GM18868 (cell line): ENCODE results near the gene SPINT1.
A peak's percentile ranks its signal among the peaks of the same experiment; 100 is the strongest.

Source experiments
- ATAC-seq: cut with Tn5 transposase; IDR thresholded peaks from one replicate; pipeline ENCODE4 v1.9.1; 2021; ENCODE audit warnings: mild to moderate bottlenecking, moderate library complexity; ENCODE audit not compliant: unreplicated experiment

The SPINT1 gene

GRCh38 chr15:40828447-40829036, 15.3 kb upstream of the SPINT1 start, which contains the start of gene PPP1R14D:
PPP1R14D (minus strand) TSS chr15:40828708; CDS start chr15:40828641, 67 bp downstream.
- ATAC-seq: no peak

- ATAC-seq: no peak
These were observed 14.7 kb upstream of the SPINT1 start for GRCh38 chr15:40829115-40829514.

- no peak for ATAC-seq
These were observed 13.0 kb upstream of the SPINT1 start for GRCh38 chr15:40830884-40831283.

GRCh38 chr15:40831861-40832260, 12.0 kb upstream of the SPINT1 start:
- no peak for ATAC-seq

- ATAC-seq: no peak
These were observed 10.9 kb upstream of the SPINT1 start for GRCh38 chr15:40832903-40833302.

- no peak for ATAC-seq
These were observed 7.8 kb upstream of the SPINT1 start for GRCh38 chr15:40836020-40836419.

- ATAC-seq: no peak
These were observed 5.1 kb upstream of the SPINT1 start for GRCh38 chr15:40838756-40839155.

- no peak for ATAC-seq
These were observed 2.1 kb upstream of the SPINT1 start for GRCh38 chr15:40841741-40842140.

- ATAC-seq: no peak
These were observed 475 bp upstream of the SPINT1 start for GRCh38 chr15:40843261-40843884.

- no peak for ATAC-seq
These were observed 815 bp downstream of the SPINT1 start for GRCh38 chr15:40844696-40845030.

GRCh38 chr15:40845036-40845435, 1.2 kb downstream of the SPINT1 start:
- ATAC-seq: no peak

GRCh38 chr15:40845511-40846284, 1.9 kb downstream of the SPINT1 start:
- ATAC-seq: no peak

GRCh38 chr15:40846841-40847222, 3.0 kb downstream of the SPINT1 start:
- ATAC-seq: peak; percentile 18

- peak; percentile 71 for ATAC-seq
These were observed 3.5 kb downstream of the SPINT1 start for GRCh38 chr15:40847223-40847961.

GRCh38 chr15:40850576-40851112, 6.8 kb downstream of the SPINT1 start:
- no peak for ATAC-seq

- ATAC-seq: no peak
These were observed 8.7 kb downstream of the SPINT1 start for GRCh38 chr15:40852529-40852928.

- no peak for ATAC-seq
These were observed 9.5 kb downstream of the SPINT1 start for GRCh38 chr15:40853241-40853890.

- no peak for ATAC-seq
These were observed 10.3 kb downstream of the SPINT1 start for GRCh38 chr15:40854161-40854560.

- ATAC-seq: no peak
These were observed 11.9 kb downstream of the SPINT1 start for GRCh38 chr15:40855706-40856234.

- no peak for ATAC-seq
These were observed 12.9 kb downstream of the SPINT1 start for GRCh38 chr15:40856746-40857145.
